HG02678 (cell line): ENCODE measurements around the gene MAPK7.

Experiments
- ATAC-seq: cut with Tn5 transposase; IDR thresholded peaks from one replicate; pipeline ENCODE4 v1.9.1; 2021; ENCODE audit warnings: mild to moderate bottlenecking, moderate library complexity; ENCODE audit not compliant: unreplicated experiment

MAPK7 gene

GRCh38 chr17:19414396-19415280 is 36.3 kb downstream of the MAPK7 start:
- no peak for ATAC-seq

DNA sequence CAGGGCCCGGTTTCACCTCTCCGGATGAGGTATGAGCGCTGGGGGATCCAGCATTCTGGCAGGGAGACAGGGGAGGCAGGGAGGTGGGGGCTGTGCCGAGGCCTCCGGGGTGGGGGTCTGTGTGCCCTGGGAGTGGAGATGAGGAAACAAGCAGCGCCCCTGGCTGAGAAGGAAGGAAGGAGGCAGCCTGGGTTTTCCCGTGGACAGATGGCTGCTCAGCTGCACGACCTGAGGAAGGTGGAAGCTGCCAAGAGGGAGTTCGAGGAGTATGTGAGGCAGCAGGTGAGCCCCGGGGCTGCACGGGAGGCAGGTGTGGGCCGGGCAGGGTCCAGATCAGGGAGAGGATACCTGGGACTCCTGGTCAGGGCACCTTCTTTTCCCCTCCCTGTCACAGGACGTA is 37.0 kb downstream of the MAPK7 start:
- ATAC-seq, result no peak

- ATAC-seq, result no peak
Measured at GRCh38 chr17:19415806-19416775, 37.8 kb downstream of the MAPK7 start.

- ATAC-seq, result no peak
Measured at GRCh38 chr17:19417611-19418010, 39.3 kb downstream of the MAPK7 start.

- no peak for ATAC-seq
Measured at GRCh38 chr17:19418251-19418992, 40.1 kb downstream of the MAPK7 start.

DNA sequence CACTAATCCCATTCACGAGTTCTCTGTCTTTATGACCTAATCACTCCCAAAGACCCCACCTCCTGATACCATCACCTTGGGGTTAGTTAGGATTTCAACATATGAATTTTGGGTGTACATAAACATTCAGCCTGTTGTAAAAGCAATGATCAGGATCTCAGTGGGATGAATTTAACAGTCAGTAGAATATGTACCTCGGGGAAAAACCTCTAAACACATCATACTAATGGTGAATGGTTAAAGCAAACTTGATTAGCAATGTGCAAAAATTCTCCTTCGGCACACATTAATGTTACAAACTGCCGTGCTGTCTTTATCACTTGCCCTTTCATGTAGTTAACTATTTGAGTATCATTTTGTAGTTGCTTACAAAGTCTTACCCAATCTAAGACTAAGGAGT is 42.9 kb downstream of the MAPK7 start:
- no peak for ATAC-seq

DNA sequence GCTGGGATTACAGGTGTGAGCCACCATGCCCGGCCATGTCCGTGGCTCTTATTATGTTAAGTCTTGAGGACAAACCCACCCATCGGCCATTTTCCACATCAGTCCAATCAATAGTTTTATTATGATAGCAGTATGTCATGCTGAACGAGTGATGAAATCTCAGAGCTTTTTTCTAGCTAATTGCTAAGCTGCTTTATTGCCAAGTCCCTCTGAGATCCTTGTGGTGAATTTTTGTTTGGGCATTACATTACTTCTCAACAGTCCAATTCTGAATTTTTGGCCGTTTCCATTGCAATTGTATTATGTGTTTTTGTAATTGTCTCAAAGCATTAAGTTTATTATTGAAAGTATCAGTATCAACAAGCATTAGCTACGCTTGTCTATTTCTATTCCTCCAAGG is 43.6 kb downstream of the MAPK7 start:
- no peak for ATAC-seq

GRCh38 chr17:19424934-19425868 is 46.9 kb downstream of the MAPK7 start:
- ATAC-seq, result no peak

GRCh38 chr17:19426631-19427030 is 48.3 kb downstream of the MAPK7 start:
- ATAC-seq, result no peak

DNA sequence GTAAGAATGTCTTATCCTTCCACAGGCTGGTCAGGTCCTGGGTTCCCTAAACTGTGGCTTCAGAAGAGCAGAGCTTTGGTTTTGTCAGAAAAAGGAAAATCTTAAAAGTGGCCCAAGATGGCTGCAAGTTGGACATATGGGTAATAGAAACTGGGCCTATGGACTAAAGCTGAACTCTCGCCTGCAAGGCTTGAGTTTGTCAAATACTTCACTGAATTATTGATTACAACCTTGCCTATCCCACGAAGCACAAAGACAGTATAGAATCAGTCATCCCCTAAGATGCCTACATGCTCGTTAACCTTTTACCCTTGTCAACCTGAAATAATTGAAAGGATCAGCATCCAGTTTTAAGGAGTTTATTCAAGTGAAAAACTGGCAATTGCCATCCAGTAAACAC is 53.4 kb downstream of the MAPK7 start:
- no peak for ATAC-seq
